HUES48 (cell line): ENCODE results near the gene TCEAL5.
A peak's percentile ranks its signal among the peaks of the same experiment; 100 is the strongest.
"Not testable (repeated sequence)": the region's sequence is repeated elsewhere in the genome, so short reads cannot be mapped to it uniquely, and the experiment has no call there.

ENCODE experiments used
- H3K27ac ChIP-seq: one replicate; pipeline ENCODE4 v1.7.0; 2013; ENCODE audit warnings: low read depth, low read length, inconsistent platforms
- H3K27me3 ChIP-seq: 2 replicates; pipeline ENCODE4 v1.6.1; 2013; ENCODE audit warnings: mild to moderate bottlenecking, low read length; ENCODE audit not compliant: control insufficient read depth, insufficient read depth
- H3K36me3 ChIP-seq: 2 replicates; pipeline ENCODE4 v1.6.1; 2013; ENCODE audit warnings: low read length; ENCODE audit not compliant: control insufficient read depth, insufficient read depth
- H3K4me1 ChIP-seq: 2 replicates; pipeline ENCODE4 v1.6.1; 2013; ENCODE audit warnings: mild to moderate bottlenecking, low read length; ENCODE audit not compliant: control insufficient read depth, insufficient read depth
- H3K4me3 ChIP-seq: 2 replicates; pipeline ENCODE4 v1.5.1; 2013; ENCODE audit warnings: mild to moderate bottlenecking, low read depth, low read length
- H3K9ac ChIP-seq: 2 replicates; pipeline ENCODE4 v1.6.1; 2013; ENCODE audit warnings: mild to moderate bottlenecking, low read depth, low read length, moderate library complexity
- H3K9me3 ChIP-seq: 2 replicates; pipeline ENCODE4 v1.6.1; 2013; ENCODE audit warnings: low read length; ENCODE audit not compliant: control insufficient read depth, insufficient read depth

TCEAL5 gene

GRCh38 chrX:103258275-103258674 is 18.3 kb downstream of the TCEAL5 start:
- Histone ChIP-seq H3K9me3 (no peaks in the 10 kb centered on the region), H3K4me3 (no peak overlapping the region), H3K27me3 (peaks cover 11% of the 10 kb centered on the region; the same call in 1 of the 2 replicates), H3K4me1 (peaks cover 11% of the 10 kb centered on the region), H3K27ac (no peak overlapping the region), H3K9ac (no peak overlapping the region), H3K36me3 (peaks cover 6% of the 10 kb centered on the region)

DNA sequence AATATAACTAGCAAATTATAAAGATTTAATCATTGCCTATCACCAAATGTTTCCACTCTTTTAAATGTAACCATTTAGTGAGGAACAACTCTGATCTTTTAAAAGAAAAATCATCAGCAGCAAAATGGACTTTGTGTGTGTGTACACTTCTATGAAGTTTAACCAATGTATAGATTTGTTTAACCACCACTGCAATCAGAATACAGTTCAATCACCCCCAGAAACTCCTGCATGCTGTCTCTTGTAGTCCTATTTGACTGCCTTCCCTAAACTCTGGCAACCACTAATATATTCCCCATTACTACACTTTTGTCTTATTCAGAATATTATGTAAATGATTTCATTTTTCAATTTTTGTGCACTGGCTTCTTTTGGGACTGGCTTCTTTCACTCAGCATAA is 19.9 kb downstream of the TCEAL5 start:
- Histone ChIP-seq H3K4me3 (no peak overlapping the region), H3K9ac (no peak overlapping the region), H3K27me3 (peaks cover 11% of the 10 kb centered on the region; the same call in 1 of the 2 replicates), H3K4me1 (peaks cover 14% of the 10 kb centered on the region), H3K27ac (no peak overlapping the region), H3K36me3 (peaks cover 18% of the 10 kb centered on the region), H3K9me3 (no peaks in the 10 kb centered on the region)

DNA sequence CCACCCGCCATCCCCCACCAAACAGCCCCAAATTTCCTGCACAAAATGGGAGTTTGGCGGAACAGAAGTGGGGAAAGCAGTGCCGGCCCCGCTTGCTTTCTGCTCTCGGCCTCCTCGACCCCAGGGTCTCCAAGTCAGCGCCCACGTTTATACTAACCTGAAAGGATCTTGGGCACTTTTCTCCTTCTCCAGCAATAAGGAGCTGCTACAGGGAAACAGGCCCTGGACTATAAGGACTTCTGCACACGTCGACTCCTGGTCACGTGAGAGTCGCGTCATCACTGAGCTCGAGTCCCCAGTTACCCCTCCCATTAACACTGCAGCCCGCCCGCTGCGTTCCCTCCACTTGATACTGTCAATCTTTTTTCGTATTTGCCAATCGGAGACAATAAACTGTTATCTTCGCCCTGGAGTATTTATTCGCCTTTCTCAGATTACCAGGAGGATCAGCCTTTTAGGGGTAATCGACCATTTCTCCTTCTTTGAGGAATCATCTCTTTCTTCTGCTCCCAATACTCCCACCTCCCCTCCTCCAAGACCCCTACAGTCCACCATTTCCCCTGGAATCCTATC is 21.5 kb downstream of the TCEAL5 start, which contains the start of gene TCEAL8:
Gene TCEAL8 (minus strand): TSS at position 235 of the 573 bp plus-strand sequence. CDS start 1,176 bp downstream, outside the sequence.
- Histone ChIP-seq H3K36me3 (peaks cover 18% of the 10 kb centered on the region), H3K4me1 (peaks cover 14% of the 10 kb centered on the region), H3K9ac (peak within 1 kb of the TSS; percentile 94), H3K9me3 (no peaks in the 10 kb centered on the region), H3K4me3 (peak within 1 kb of the TSS; percentile 93), H3K27me3 (0 out of 2 replicates have a peak, but pooled peaks cover 7% of the 10 kb centered on the region), H3K27ac (peak within 1 kb of the TSS; percentile 97)

- Histone ChIP-seq H3K27me3 (0 out of 2 replicates have a peak, but pooled peaks cover 7% of the 10 kb centered on the region), H3K27ac (peak overlapping the region; percentile 97), H3K4me1 (peaks cover 14% of the 10 kb centered on the region), H3K4me3 (peak overlapping the region; percentile 93), H3K9ac (peak overlapping the region; percentile 94), H3K36me3 (peaks cover 18% of the 10 kb centered on the region), H3K9me3 (no peaks in the 10 kb centered on the region)
Measured at GRCh38 chrX:103254171-103254824, 22.3 kb downstream of the TCEAL5 start.

DNA sequence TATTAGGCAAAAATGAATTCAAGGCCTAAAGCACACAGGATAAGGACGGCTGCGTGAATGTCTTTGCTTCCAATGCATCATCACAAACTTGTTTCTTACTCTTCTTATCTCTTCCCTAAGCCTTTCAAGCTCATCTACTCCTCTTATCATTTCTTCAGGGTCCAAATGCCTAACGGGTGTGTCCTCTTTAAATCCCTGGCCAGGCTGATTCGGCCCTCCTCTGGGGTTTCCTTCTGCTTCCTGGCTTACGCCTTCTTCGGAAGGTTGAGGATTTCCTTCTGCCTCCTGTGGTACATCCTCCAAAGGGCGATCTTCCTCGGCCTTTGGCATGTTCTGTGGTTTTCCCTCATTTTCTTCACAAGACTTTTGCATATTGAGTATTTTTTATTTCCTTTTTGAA is 22.9 kb downstream of the TCEAL5 start:
- Histone ChIP-seq H3K9ac (peak overlapping the region; percentile 94), H3K4me1 (peaks cover 14% of the 10 kb centered on the region), H3K27me3 (0 out of 2 replicates have a peak, but pooled peaks cover 4% of the 10 kb centered on the region), H3K9me3 (no peaks in the 10 kb centered on the region), H3K36me3 (peaks cover 18% of the 10 kb centered on the region), H3K4me3 (peak overlapping the region; percentile 93), H3K27ac (peak overlapping the region; percentile 97)

GRCh38 chrX:103250977-103251376 is 25.6 kb downstream of the TCEAL5 start:
- Histone ChIP-seq H3K9ac (no peak overlapping the region), H3K27ac (no peak overlapping the region), H3K4me1 (peaks cover 14% of the 10 kb centered on the region), H3K4me3 (no peak overlapping the region), H3K36me3 (peaks cover 18% of the 10 kb centered on the region), H3K9me3 (no peaks in the 10 kb centered on the region), H3K27me3 (no peaks in the 10 kb centered on the region)

DNA sequence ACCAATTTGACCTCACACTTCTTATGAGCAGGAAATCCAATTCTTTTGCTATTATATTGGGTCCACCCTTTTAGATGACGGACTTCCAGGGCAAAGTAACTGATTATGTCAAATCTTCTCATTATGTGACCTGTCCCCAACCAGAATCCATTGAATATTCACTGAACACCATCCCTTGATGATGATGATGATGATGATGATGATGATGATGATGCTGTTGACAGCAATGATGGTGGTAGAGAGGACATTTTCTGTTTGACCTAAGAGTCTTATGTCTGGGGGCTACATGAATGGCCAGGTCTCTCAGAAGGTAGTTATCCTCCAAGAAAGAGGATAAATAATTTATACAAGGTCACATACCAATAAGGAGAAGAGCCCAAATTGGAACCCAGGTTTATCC is 26.7 kb downstream of the TCEAL5 start:
- Histone ChIP-seq H3K9ac (no peak overlapping the region), H3K36me3 (peaks cover 18% of the 10 kb centered on the region), H3K9me3 (no peaks in the 10 kb centered on the region), H3K4me1 (peaks cover 8% of the 10 kb centered on the region), H3K27ac (no peak overlapping the region), H3K4me3 (no peak overlapping the region), H3K27me3 (no peaks in the 10 kb centered on the region)

DNA sequence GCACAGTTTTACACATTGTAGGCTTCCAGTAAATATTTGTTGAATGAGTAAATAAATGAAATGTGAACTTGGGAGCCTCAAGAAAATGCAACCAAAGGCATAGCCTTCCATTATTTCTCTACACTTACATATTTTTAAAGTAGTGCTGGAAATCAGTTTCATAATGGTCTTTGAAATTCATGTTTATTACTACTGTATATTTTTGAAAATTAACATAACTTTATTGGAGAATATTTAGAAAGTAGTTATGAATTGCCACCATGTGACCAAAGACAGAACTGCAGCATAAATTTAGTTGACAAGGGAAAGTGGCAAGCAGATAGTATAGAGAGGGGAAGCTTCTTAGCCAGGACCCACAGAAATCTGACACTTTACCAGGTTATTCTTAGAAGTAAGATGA is 28.0 kb downstream of the TCEAL5 start:
- Histone ChIP-seq H3K4me1 (peaks cover 6% of the 10 kb centered on the region), H3K36me3 (peaks cover 16% of the 10 kb centered on the region)

GRCh38 chrX:103240155-103240554 is 36.4 kb downstream of the TCEAL5 start:
- H3K4me3 ChIP-seq = no peak overlapping the region
- H3K9ac ChIP-seq = no peak overlapping the region

More for the DNA sequence above, 28.0 kb downstream of the TCEAL5 start:
- no peaks in the 10 kb centered on the region for H3K27me3 ChIP-seq
- no peak overlapping the region for H3K27ac ChIP-seq
- no peak overlapping the region for H3K9ac ChIP-seq
- H3K9me3 ChIP-seq = no peaks in the 10 kb centered on the region
- H3K4me3 ChIP-seq = no peak overlapping the region

GRCh38 chrX:103236296-103236695 is 40.3 kb downstream of the TCEAL5 start:
- Histone ChIP-seq H3K9ac (no peak overlapping the region), H3K4me1 (no peaks in the 10 kb centered on the region), H3K4me3 (no peak overlapping the region), H3K9me3 (no peaks in the 10 kb centered on the region), H3K27me3 (peaks cover 4% of the 10 kb centered on the region), H3K36me3 (no peaks in the 10 kb centered on the region), H3K27ac (no peak overlapping the region)

More at GRCh38 chrX:103240155-103240554, 36.4 kb downstream of the TCEAL5 start:
- H3K9me3 ChIP-seq = no peaks in the 10 kb centered on the region
- H3K36me3 ChIP-seq = no peaks in the 10 kb centered on the region
- H3K4me1 ChIP-seq = no peaks in the 10 kb centered on the region
- H3K27me3 ChIP-seq = peaks cover 10% of the 10 kb centered on the region
- no peak overlapping the region for H3K27ac ChIP-seq

GRCh38 chrX:103235608-103236007 is 40.9 kb downstream of the TCEAL5 start:
- not testable (repeated sequence) for H3K4me3 ChIP-seq, H3K36me3 ChIP-seq, H3K4me1 ChIP-seq, H3K27me3 ChIP-seq, H3K9me3 ChIP-seq, H3K9ac ChIP-seq, H3K27ac ChIP-seq
